ENCODE measurements around the gene SELENOP. TPM values are rescaled to one million over a fixed set of nuclear protein-coding genes. Genes with fewer than 3 reads are reported as not detected.

Gene SELENOP
- total RNA-seq, 1 experiment from 2014 or later: 8.5 TPM

- Histone ChIP-seq H3K4me2 (ENCODE audit: insufficient read depth, insufficient read length, low read length) (no peak overlapping the region), H2BK12ac (ENCODE audit: insufficient read length, low read depth, low read length) (no peak overlapping the region), H3K27me3 (ENCODE audit: insufficient read depth, low read length) (no peaks in the 10 kb centered on the region), H3K79me1 (ENCODE audit: insufficient read depth, low read depth, low read length, poor library complexity, severe bottlenecking) (no peaks in the 10 kb centered on the region), H2BK5ac (ENCODE audit: insufficient read length, low read length) (no peak overlapping the region), H3K9me3 (ENCODE audit: control insufficient read depth, low read depth, low read length) (no peaks in the 10 kb centered on the region), H2BK120ac (ENCODE audit: low read depth, low read length, poor library complexity, severe bottlenecking) (no peak overlapping the region), H2AK5ac (ENCODE audit: insufficient read length, low read length) (no peak overlapping the region), H3K79me2 (ENCODE audit: insufficient read depth, low read length) (no peaks in the 10 kb centered on the region), H3T11ph (ENCODE audit: low read length) (no peak overlapping the region), H2BK15ac (ENCODE audit: low read depth, low read length) (no peak overlapping the region), H4K91ac (ENCODE audit: insufficient read length, low read depth, low read length) (no peak overlapping the region), H2AFZ (ENCODE audit: low read length) (no peak overlapping the region), H3K23me2 (ENCODE audit: insufficient read length, low read depth, low read length, poor library complexity, severe bottlenecking) (no peaks in the 10 kb centered on the region), H4K20me1 (ENCODE audit: control insufficient read depth, insufficient read depth, insufficient read length) (no peaks in the 10 kb centered on the region), H3K14ac (ENCODE audit: insufficient read depth, low read length) (no peak overlapping the region), H3K9ac (ENCODE audit: extremely low read depth, insufficient read length, low read length) (no peak overlapping the region), H3K23ac (ENCODE audit: insufficient read length, low read depth, low read length) (no peak overlapping the region), H2BK20ac (ENCODE audit: low read depth, low read length, poor library complexity, severe bottlenecking) (no peak overlapping the region), H4K5ac (ENCODE audit: insufficient read length, low read depth, low read length) (no peak overlapping the region), H3K4ac (ENCODE audit: low read depth, low read length) (no peak overlapping the region), H4K8ac (replicated peaks; ENCODE audit: insufficient read length, low read depth, low read length) (no peak overlapping the region), H3K56ac (ENCODE audit: insufficient read length, low read depth, low read length) (no peak overlapping the region), H3K27ac (ENCODE audit: insufficient read length, low read depth, low read length) (no peak overlapping the region), H3K18ac (ENCODE audit: insufficient read length, low read depth, low read length) (no peak overlapping the region), H3K4me1 (ENCODE audit: insufficient read depth, low read length) (no peaks in the 10 kb centered on the region)
- DNase-seq: no peak
- Mint-ChIP-seq H3K36me3 (ENCODE audit: insufficient read depth in 1 of 3, low read depth in 3 of 3) (no peaks in the 10 kb centered on the region), H3K9me3 (peaks cover 0 to 4% of the 10 kb centered on the region in 2 experiments; a peak in 1 of 5 replicates), H3K4me3 (no peak overlapping the region), H3K27ac (no peak overlapping the region; a peak in 1 of 7 replicates), H3K4me1 (no peaks in the 10 kb centered on the region), H3K27me3 (ENCODE audit: low read depth) (no peaks in the 10 kb centered on the region; the same call in 1 of the 2 replicates)
- no peak for TF ChIP-seq CTCF (conservative IDR thresholded peaks at IDR 0.05)
- no CpG with 5 or more reads among the region's 5 CpGs for WGBS (ENCODE audit: extremely low coverage, insufficient read length, low lambda C conversion rate)
These were observed 20.4 kb upstream of the SELENOP start for GRCh38 chr5:42832060-42832459.
